CD14-positive monocyte (primary cell): Measurements from ENCODE around the gene MAML3. TPM values are rescaled to one million over a fixed set of nuclear protein-coding genes. Genes with fewer than 3 reads are reported as not detected.

ENCODE experiments used
- DNase-seq, 3 donors: peaks; one replicate each; pipeline ENCODE4 v3.0.0-alpha.2; 2011 to 2022
- H2AFZ ChIP-seq: 2 replicates; pipeline ENCODE4 v1.6.0; 2012; ENCODE audit warnings: mild to moderate bottlenecking, low read depth, low read length, inconsistent platforms; ENCODE audit not compliant: insufficient read depth, poor library complexity, severe bottlenecking
- H3K27ac ChIP-seq, 2 donors: 1 replicate in 1 of 2; 2 replicates in 1 of 2; pipeline ENCODE4 v1.5.1; 2012 to 2013; ENCODE audit warnings: low read length in 2 of 2, control low read depth in 1 of 2, inconsistent platforms in 1 of 2, low read depth in 1 of 2, mild to moderate bottlenecking in 1 of 2
- H3K27me3 ChIP-seq, 2 donors: one replicate each; pipeline versions ENCODE4 v1.6.0 to v1.6.1; 2011 to 2013; ENCODE audit warnings: low read length in 2 of 2; ENCODE audit not compliant: control insufficient read depth in 2 of 2, insufficient read depth in 2 of 2
- H3K36me3 ChIP-seq, 2 donors: replicated peaks in 1 of 2; 1 replicate in 1 of 2; 2 replicates in 1 of 2; pipeline versions ENCODE4 v1.5.1 to v1.6.1; 2012 to 2013; ENCODE audit warnings: low read length in 2 of 2, control low read depth in 1 of 2, inconsistent platforms in 1 of 2, mild to moderate bottlenecking in 1 of 2; ENCODE audit not compliant: insufficient read depth in 2 of 2, control insufficient read depth in 1 of 2
- H3K4me1 ChIP-seq, 2 donors: 1 replicate in 1 of 2; 2 replicates in 1 of 2; pipeline versions ENCODE4 v1.5.1 to v1.6.1; 2012 to 2013; ENCODE audit warnings: low read length in 2 of 2, control low read depth in 1 of 2, inconsistent platforms in 1 of 2, mild to moderate bottlenecking in 1 of 2, moderate library complexity in 1 of 2; ENCODE audit not compliant: insufficient read depth in 2 of 2, control insufficient read depth in 1 of 2
- H3K4me2 ChIP-seq: replicated peaks from 2 replicates; pipeline ENCODE3; 2012; ENCODE audit warnings: low read length, moderate library complexity, mild to moderate bottlenecking; ENCODE audit not compliant: poor library complexity, severe bottlenecking; ENCODE audit errors: extremely low read depth
- H3K4me3 ChIP-seq, 3 experiments: fragments of 200-600 bp in 1 of 3; sonication (generic) in 1 of 3; replicated peaks in 1 of 3; 1 replicate in 2 of 3; 2 replicates in 1 of 3; pipeline ENCODE4 v1.5.1; 2011 to 2013; ENCODE audit warnings: low read length in 3 of 3, mild to moderate bottlenecking in 3 of 3, control low read depth in 2 of 3, low read depth in 2 of 3, inconsistent platforms in 1 of 3, moderate library complexity in 1 of 3
- H3K79me2 ChIP-seq: 2 replicates; pipeline ENCODE4 v1.6.0; 2012; ENCODE audit warnings: mild to moderate bottlenecking, control low read depth, inconsistent platforms, low read length, moderate library complexity; ENCODE audit not compliant: insufficient read depth
- H3K9ac ChIP-seq: 2 replicates; pipeline ENCODE4 v1.6.0; 2017; ENCODE audit warnings: low read length, mild to moderate bottlenecking; ENCODE audit not compliant: insufficient read depth, poor library complexity, severe bottlenecking
- H3K9me3 ChIP-seq, 2 donors: replicated peaks in 1 of 2; 1 replicate in 1 of 2; 2 replicates in 1 of 2; pipeline versions ENCODE4 v1.5.1 to v1.6.1; 2012 to 2013; ENCODE audit warnings: low read length in 2 of 2, control low read depth in 1 of 2; ENCODE audit not compliant: control insufficient read depth in 1 of 2, insufficient read depth in 1 of 2
- H4K20me1 ChIP-seq: 2 replicates; pipeline ENCODE4 v1.6.0; 2012; ENCODE audit warnings: mild to moderate bottlenecking, low read length, control low read depth, moderate library complexity; ENCODE audit not compliant: insufficient read depth
- H3K27ac Mint-ChIP-seq, 7 donors: one replicate each; pipeline ENCODE4 v1.8.0; 2020; ENCODE audit warnings: mild to moderate bottlenecking in 7 of 7, mixed read lengths in 7 of 7, moderate library complexity in 6 of 7, inconsistent platforms in 2 of 7
- H3K27me3 Mint-ChIP-seq, 3 donors: one replicate each; pipeline ENCODE4 v1.8.0; 2021 to 2022; ENCODE audit warnings: low read depth in 3 of 3, mild to moderate bottlenecking in 3 of 3, mixed read lengths in 3 of 3, moderate library complexity in 3 of 3, inconsistent platforms in 1 of 3
- H3K36me3 Mint-ChIP-seq, 2 donors: one replicate each; pipeline ENCODE4 v1.8.0; 2020; ENCODE audit warnings: mixed read lengths in 2 of 2, inconsistent platforms in 1 of 2, mild to moderate bottlenecking in 1 of 2
- H3K4me1 Mint-ChIP-seq: one replicate; pipeline ENCODE4 v1.8.0; 2020; ENCODE audit warnings: mild to moderate bottlenecking, mixed read lengths
- H3K4me3 Mint-ChIP-seq, 2 donors: one replicate each; pipeline ENCODE4 v1.8.0; 2020; ENCODE audit warnings: mild to moderate bottlenecking in 2 of 2, mixed read lengths in 2 of 2, moderate library complexity in 1 of 2
- H3K9me3 Mint-ChIP-seq, 7 donors: one replicate each; pipeline ENCODE4 v1.8.0; 2020 to 2022; ENCODE audit warnings: mixed read lengths in 7 of 7, mild to moderate bottlenecking in 6 of 7, moderate library complexity in 6 of 7, inconsistent platforms in 2 of 7
- WGBS: methylation state at CpG from one replicate; pipeline ENCODE4 v1.1.5; 2013; ENCODE audit warnings: missing lambda C conversion rate; ENCODE audit not compliant: insufficient coverage; 5-methylcytosine and 5-hydroxymethylcytosine counted together
- intact Hi-C, 2 donors: fragments of 100-400 bp; cut with micrococcal nuclease; formaldehyde crosslinking; loops; one replicate each; pipeline versions ENCODE4 v1.15.0 to v1.15.1; 2023
- polyA plus RNA-seq, 3 donors: library from polyadenylated mRNA; depleted of rRNA in 1 of 3; unstranded in 2 of 3; stranded (reverse) in 1 of 3; fragments of 300-500 nt in 2 of 3; fragments of >200 nt in 1 of 3; fragmentation: Illumina TruSeq in 2 of 3; gene quantifications; 1 replicate in 2 of 3; 2 replicates in 1 of 3; pipeline ENCODE4 v1.2.3, GENCODE V29; 2012 to 2021
- TF ChIP-seq, protein P1 (sequence below): fragments of 200-600 bp; IDR thresholded peaks from one replicate; pipeline ENCODE4 v1.8.0; 2022; ENCODE audit warnings: antibody characterized with exemption, mild to moderate bottlenecking

Gene MAML3
- polyA plus RNA-seq, 3 donors: 1.5 to 6.5 (median 2.3) TPM

DNA sequence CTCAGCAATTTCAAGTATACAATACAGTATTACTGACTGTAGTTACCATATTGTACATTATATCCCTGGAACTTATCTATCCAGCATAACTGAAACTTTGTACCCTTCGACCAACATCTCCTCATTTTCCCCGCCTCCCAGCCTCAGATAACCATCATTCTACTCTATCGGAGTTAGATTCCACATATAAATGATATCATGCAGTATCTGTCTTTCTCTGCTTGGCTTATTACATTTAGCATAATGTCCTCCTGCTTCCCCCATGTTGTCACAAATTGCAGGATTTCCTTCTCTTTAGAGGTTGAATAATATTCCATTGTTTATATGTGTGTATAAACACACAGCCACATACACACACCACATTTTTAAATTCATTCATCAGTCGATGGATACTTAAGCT, 218.1 kb downstream of the MAML3 start:
- Histone ChIP-seq H3K9ac (no peak overlapping the region), H3K36me3 (no peaks in the 10 kb centered on the region), H2AFZ (no peak overlapping the region), H3K4me1 (peaks cover 10 to 11% of the 10 kb centered on the region in 2 donors), H4K20me1 (peaks cover 4% of the 10 kb centered on the region), H3K4me3 (no peak overlapping the region), H3K79me2 (peaks cover 5% of the 10 kb centered on the region), H3K4me2 (no peak overlapping the region), H3K27me3 (no peaks in the 10 kb centered on the region), H3K9me3 (no peaks in the 10 kb centered on the region), H3K27ac (no peak overlapping the region)
- 97% methylated on average over 3 of the region's 4 CpGs for WGBS
- no peak overlapping the region for H3K4me3 Mint-ChIP-seq
- H3K36me3 Mint-ChIP-seq: no peaks in the 10 kb centered on the region
- peaks cover 0 to 3% (median 0%) of the 10 kb centered on the region in 7 donors for H3K9me3 Mint-ChIP-seq
- no peak overlapping the region for H3K27ac Mint-ChIP-seq
- H3K27me3 Mint-ChIP-seq: peaks cover 0 to 3% (median 0%) of the 10 kb centered on the region in 3 donors
- TF ChIP-seq, protein P1, sequence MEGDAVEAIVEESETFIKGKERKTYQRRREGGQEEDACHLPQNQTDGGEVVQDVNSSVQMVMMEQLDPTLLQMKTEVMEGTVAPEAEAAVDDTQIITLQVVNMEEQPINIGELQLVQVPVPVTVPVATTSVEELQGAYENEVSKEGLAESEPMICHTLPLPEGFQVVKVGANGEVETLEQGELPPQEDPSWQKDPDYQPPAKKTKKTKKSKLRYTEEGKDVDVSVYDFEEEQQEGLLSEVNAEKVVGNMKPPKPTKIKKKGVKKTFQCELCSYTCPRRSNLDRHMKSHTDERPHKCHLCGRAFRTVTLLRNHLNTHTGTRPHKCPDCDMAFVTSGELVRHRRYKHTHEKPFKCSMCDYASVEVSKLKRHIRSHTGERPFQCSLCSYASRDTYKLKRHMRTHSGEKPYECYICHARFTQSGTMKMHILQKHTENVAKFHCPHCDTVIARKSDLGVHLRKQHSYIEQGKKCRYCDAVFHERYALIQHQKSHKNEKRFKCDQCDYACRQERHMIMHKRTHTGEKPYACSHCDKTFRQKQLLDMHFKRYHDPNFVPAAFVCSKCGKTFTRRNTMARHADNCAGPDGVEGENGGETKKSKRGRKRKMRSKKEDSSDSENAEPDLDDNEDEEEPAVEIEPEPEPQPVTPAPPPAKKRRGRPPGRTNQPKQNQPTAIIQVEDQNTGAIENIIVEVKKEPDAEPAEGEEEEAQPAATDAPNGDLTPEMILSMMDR: no peak
- intact Hi-C loops: no loop called here
- peaks cover 11% of the 10 kb centered on the region for H3K4me1 Mint-ChIP-seq
- DNase-seq: no peak

DNA sequence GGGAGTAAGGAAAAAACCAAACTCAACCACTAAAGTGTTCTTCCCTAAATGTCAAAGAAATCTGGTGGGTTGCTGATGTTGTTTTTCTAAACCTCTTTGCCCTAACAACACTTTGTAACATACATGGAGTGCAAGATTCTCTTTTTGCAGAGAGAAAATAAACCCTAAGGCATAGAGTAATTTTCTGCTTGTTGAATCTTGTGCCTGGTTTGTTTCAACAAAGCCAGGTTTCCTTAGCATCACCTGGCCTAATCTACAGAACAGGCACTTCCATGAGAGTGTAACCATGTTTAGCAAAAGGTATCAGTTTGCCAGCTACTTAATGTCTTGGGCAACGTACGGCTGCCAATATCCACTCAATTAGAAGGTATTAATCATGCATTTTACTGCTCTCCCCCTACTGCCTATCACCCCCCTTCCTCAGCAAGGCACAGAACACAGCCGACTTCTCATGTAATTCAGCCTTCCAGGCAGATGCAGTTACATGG, 219.2 kb downstream of the MAML3 start:
- Mint-ChIP-seq H3K36me3 (no peaks in the 10 kb centered on the region), H3K27ac (peak overlapping the region in 1 of 7 donors; percentile 5), H3K4me1 (peaks cover 14% of the 10 kb centered on the region), H3K27me3 (peaks cover 0 to 3% (median 0%) of the 10 kb centered on the region in 3 donors), H3K9me3 (no peaks in the 10 kb centered on the region), H3K4me3 (no peak overlapping the region)
- Histone ChIP-seq H3K9ac (no peak overlapping the region), H3K4me1 (peaks cover 10 to 11% of the 10 kb centered on the region in 2 donors), H3K36me3 (no peaks in the 10 kb centered on the region), H3K79me2 (peaks cover 5% of the 10 kb centered on the region), H3K9me3 (no peaks in the 10 kb centered on the region), H3K27ac (peak overlapping the region in 1 of 2 donors; percentile 17), H4K20me1 (peaks cover 4% of the 10 kb centered on the region), H3K27me3 (no peaks in the 10 kb centered on the region), H3K4me2 (no peak overlapping the region), H2AFZ (peak overlapping the region; percentile 13), H3K4me3 (no peak overlapping the region)
- 100% methylated on average over 3 of the region's 3 CpGs for WGBS
- TF ChIP-seq, protein P1: no peak
- no peak for DNase-seq
- intact Hi-C loops: no loop called here
